ENCODE measurements around the gene NGEF.

The NGEF gene

GRCh38 chr2:232893834-232894233, 119.2 kb downstream of the NGEF start:
- TF ChIP-seq ZFX (IDR thresholded peaks at IDR 0.05; ENCODE audit: borderline replicate concordance) (no peak), CTCF (IDR thresholded peaks at IDR 0.05) (no peak)
- no peak overlapping the region for H3K27ac ChIP-seq

GRCh38 chr2:232892843-232893242, 120.2 kb downstream of the NGEF start:
- TF ChIP-seq ZFX (IDR thresholded peaks at IDR 0.05; ENCODE audit: borderline replicate concordance) (no peak), CTCF (IDR thresholded peaks at IDR 0.05) (no peak)
- no peak overlapping the region for H3K27ac ChIP-seq

GRCh38 chr2:232892221-232892620, 120.8 kb downstream of the NGEF start:
- no peak for TF ChIP-seq ZFX (IDR thresholded peaks at IDR 0.05; ENCODE audit: borderline replicate concordance)
- TF ChIP-seq CTCF (IDR thresholded peaks at IDR 0.05) = no peak
- no peak overlapping the region for H3K27ac ChIP-seq

- peak overlapping the region; percentile 74 for H3K27ac ChIP-seq
- no peak for TF ChIP-seq ZFX (IDR thresholded peaks at IDR 0.05; ENCODE audit: borderline replicate concordance)
- no peak for TF ChIP-seq CTCF (IDR thresholded peaks at IDR 0.05)
Measured at GRCh38 chr2:232891621-232892071, 121.4 kb downstream of the NGEF start.

GRCh38 chr2:232890896-232891601, 122.0 kb downstream of the NGEF start:
- H3K27ac ChIP-seq = peak overlapping the region; percentile 74
- TF ChIP-seq CTCF (IDR thresholded peaks at IDR 0.05) (no peak), ZFX (IDR thresholded peaks at IDR 0.05; ENCODE audit: borderline replicate concordance) (no peak)

GRCh38 chr2:232890536-232890895, 122.5 kb downstream of the NGEF start:
- TF ChIP-seq CTCF (IDR thresholded peaks at IDR 0.05) = no peak
- no peak for TF ChIP-seq ZFX (IDR thresholded peaks at IDR 0.05; ENCODE audit: borderline replicate concordance)
- peak overlapping the region; percentile 74 for H3K27ac ChIP-seq

- TF ChIP-seq ZFX (IDR thresholded peaks at IDR 0.05; ENCODE audit: borderline replicate concordance) (no peak), CTCF (IDR thresholded peaks at IDR 0.05) (no peak)
Measured at GRCh38 chr2:232889876-232890401, 123.1 kb downstream of the NGEF start.

More at GRCh38 chr2:232889876-232890401, 123.1 kb downstream of the NGEF start:
- no peak overlapping the region; the same call in 1 of the 2 replicates for H3K27ac ChIP-seq

Measured in 22Rv1 (cell line).